Measurements from ENCODE around the gene ABCD3. TPM values are rescaled to one million over a fixed set of nuclear protein-coding genes. Genes with fewer than 3 reads are reported as not detected.
A peak's percentile ranks its signal among the peaks of the same experiment; 100 is the strongest.

The ABCD3 gene
- total and polyA plus RNA-seq, 2 of the 13 experiments (the other 11 are each of a cell fraction or from before 2014, with no cell fraction given): 27.5 to 166 TPM

DNA sequence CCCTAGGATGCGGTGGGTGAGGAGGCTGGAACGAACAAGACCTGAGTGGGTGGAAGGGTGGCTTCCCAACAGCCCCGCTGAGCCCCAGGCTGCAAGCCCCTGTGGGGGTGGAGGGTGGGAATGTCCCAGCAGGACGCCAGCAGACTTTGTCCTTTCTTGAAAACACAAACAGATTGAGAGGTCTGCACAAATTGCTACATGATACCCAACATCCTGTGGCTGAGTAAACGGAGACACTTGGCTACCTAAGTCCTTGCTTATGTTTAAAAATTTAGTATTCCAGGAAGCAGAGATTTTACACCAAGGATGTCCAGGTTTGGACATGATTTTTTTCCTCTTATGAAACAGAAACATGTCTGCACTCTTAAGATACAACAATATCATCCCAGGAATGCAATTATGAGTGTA is 135.1 kb downstream of the ABCD3 start (continued):
- TF ChIP-seq MTA3 (CRISPR knock-in tag; IDR thresholded peaks at IDR 0.05) (no peak), ZNF816 (CRISPR knock-in tag; IDR thresholded peaks at IDR 0.05; ENCODE audit: borderline replicate concordance) (no peak), ZFY (CRISPR knock-in tag; IDR thresholded peaks at IDR 0.05) (no peak), PRPF4 (IDR thresholded peaks at IDR 0.05; ENCODE audit: low read depth, low read length, poor library complexity, severe bottlenecking) (no peak), THAP7 (CRISPR knock-in tag; IDR thresholded peaks at IDR 0.05) (no peak), HOXA7 (CRISPR knock-in tag; IDR thresholded peaks at IDR 0.05) (no peak), RARA (CRISPR knock-in tag; IDR thresholded peaks at IDR 0.05) (peak; percentile 45), SRSF1 (optimal IDR thresholded peaks at IDR 0.05; ENCODE audit: low read depth, low read length) (no peak), ZNF296 (CRISPR knock-in tag; conservative IDR thresholded peaks at IDR 0.05) (no peak), HIVEP1 (CRISPR knock-in tag; IDR thresholded peaks at IDR 0.05) (no peak), ZBTB7B (CRISPR knock-in tag; IDR thresholded peaks at IDR 0.05) (no peak), ZNF772 (CRISPR knock-in tag; IDR thresholded peaks at IDR 0.05) (no peak), ZNF180 (CRISPR knock-in tag; IDR thresholded peaks at IDR 0.05; ENCODE audit: borderline replicate concordance, low read depth) (no peak), CHD2 (IDR thresholded peaks at IDR 0.05; ENCODE audit: low read depth, low read length) (no peak), ZNF326 (CRISPR knock-in tag; IDR thresholded peaks at IDR 0.05; ENCODE audit: borderline replicate concordance) (no peak), ZNF10 (CRISPR knock-in tag; IDR thresholded peaks at IDR 0.05; ENCODE audit: borderline replicate concordance, low read depth) (no peak), HHEX (CRISPR knock-in tag; IDR thresholded peaks at IDR 0.05) (no peak), ZKSCAN1 (IDR thresholded peaks at IDR 0.05; ENCODE audit: low read length) (no peak), ZNF253 (CRISPR knock-in tag; IDR thresholded peaks at IDR 0.05; ENCODE audit: borderline replicate concordance) (no peak), MAF1 (CRISPR knock-in tag; IDR thresholded peaks at IDR 0.05; ENCODE audit: borderline replicate concordance) (no peak), FOXA3 (CRISPR knock-in tag; IDR thresholded peaks at IDR 0.05) (0 out of 2 replicates have a peak, but pooled peaks have one; percentile 24)
- TF ChIP-seq, protein P1, sequence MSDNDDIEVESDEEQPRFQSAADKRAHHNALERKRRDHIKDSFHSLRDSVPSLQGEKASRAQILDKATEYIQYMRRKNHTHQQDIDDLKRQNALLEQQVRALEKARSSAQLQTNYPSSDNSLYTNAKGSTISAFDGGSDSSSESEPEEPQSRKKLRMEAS (IDR thresholded peaks at IDR 0.05): no peak
- TF ChIP-seq, protein P2, sequence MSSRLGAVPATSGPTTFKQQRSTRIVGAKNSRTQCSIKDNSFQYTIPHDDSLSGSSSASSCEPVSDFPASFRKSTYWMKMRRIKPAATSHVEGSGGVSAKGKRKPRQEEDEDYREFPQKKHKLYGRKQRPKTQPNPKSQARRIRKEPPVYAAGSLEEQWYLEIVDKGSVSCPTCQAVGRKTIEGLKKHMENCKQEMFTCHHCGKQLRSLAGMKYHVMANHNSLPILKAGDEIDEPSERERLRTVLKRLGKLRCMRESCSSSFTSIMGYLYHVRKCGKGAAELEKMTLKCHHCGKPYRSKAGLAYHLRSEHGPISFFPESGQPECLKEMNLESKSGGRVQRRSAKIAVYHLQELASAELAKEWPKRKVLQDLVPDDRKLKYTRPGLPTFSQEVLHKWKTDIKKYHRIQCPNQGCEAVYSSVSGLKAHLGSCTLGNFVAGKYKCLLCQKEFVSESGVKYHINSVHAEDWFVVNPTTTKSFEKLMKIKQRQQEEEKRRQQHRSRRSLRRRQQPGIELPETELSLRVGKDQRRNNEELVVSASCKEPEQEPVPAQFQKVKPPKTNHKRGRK (CRISPR knock-in tag; IDR thresholded peaks at IDR 0.05): no peak
- TF ChIP-seq, protein P3, sequence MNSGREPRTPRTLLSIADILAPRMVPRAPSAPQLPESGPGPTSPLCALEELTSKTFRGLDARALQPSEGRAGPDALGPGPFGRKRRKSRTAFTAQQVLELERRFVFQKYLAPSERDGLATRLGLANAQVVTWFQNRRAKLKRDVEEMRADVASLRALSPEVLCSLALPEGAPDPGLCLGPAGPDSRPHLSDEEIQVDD (CRISPR knock-in tag; IDR thresholded peaks at IDR 0.05; ENCODE audit: borderline replicate concordance): no peak
- TF ChIP-seq, protein P4, sequence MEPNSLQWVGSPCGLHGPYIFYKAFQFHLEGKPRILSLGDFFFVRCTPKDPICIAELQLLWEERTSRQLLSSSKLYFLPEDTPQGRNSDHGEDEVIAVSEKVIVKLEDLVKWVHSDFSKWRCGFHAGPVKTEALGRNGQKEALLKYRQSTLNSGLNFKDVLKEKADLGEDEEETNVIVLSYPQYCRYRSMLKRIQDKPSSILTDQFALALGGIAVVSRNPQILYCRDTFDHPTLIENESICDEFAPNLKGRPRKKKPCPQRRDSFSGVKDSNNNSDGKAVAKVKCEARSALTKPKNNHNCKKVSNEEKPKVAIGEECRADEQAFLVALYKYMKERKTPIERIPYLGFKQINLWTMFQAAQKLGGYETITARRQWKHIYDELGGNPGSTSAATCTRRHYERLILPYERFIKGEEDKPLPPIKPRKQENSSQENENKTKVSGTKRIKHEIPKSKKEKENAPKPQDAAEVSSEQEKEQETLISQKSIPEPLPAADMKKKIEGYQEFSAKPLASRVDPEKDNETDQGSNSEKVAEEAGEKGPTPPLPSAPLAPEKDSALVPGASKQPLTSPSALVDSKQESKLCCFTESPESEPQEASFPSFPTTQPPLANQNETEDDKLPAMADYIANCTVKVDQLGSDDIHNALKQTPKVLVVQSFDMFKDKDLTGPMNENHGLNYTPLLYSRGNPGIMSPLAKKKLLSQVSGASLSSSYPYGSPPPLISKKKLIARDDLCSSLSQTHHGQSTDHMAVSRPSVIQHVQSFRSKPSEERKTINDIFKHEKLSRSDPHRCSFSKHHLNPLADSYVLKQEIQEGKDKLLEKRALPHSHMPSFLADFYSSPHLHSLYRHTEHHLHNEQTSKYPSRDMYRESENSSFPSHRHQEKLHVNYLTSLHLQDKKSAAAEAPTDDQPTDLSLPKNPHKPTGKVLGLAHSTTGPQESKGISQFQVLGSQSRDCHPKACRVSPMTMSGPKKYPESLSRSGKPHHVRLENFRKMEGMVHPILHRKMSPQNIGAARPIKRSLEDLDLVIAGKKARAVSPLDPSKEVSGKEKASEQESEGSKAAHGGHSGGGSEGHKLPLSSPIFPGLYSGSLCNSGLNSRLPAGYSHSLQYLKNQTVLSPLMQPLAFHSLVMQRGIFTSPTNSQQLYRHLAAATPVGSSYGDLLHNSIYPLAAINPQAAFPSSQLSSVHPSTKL (CRISPR knock-in tag; IDR thresholded peaks at IDR 0.05): peak; percentile 64
- TF ChIP-seq, protein P5, sequence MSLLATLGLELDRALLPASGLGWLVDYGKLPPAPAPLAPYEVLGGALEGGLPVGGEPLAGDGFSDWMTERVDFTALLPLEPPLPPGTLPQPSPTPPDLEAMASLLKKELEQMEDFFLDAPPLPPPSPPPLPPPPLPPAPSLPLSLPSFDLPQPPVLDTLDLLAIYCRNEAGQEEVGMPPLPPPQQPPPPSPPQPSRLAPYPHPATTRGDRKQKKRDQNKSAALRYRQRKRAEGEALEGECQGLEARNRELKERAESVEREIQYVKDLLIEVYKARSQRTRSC (CRISPR knock-in tag; IDR thresholded peaks at IDR 0.05; ENCODE audit: low read depth): no peak

All from HepG2 (cell line).